HL-60 (cell line): ENCODE results near the gene ANKRD33B.

Experiments
- DNase-seq, 2 experiments: peaks; one replicate each; pipeline ENCODE4 v3.0.0-alpha.2; 2010 to 2020; ENCODE audit warnings: low read depth in 1 of 2, low spot score in 1 of 2
- H3K27ac ChIP-seq: fragments of 250-450 bp; sonication (Bioruptor Pico); replicated peaks from 2 replicates; pipeline ENCODE4 v1.5.1; 2020; ENCODE audit warnings: mild to moderate bottlenecking, moderate library complexity
- H3K27me3 ChIP-seq: fragments of 250-450 bp; sonication (Bioruptor Pico); 2 replicates; pipeline ENCODE4 v1.5.1; 2021; ENCODE audit warnings: mild to moderate bottlenecking, moderate library complexity; ENCODE audit not compliant: insufficient read depth, poor library complexity, severe bottlenecking
- H3K4me3 ChIP-seq: replicated peaks from 2 replicates; pipeline ENCODE4 v1.5.1; 2011; ENCODE audit warnings: mild to moderate bottlenecking, control low read depth, low read length; ENCODE audit not compliant: insufficient read depth
- CTCF ChIP-seq: IDR thresholded peaks from one replicate; pipeline ENCODE4 v1.5.1; 2011; ENCODE audit warnings: low read length, control low read depth, inconsistent platforms; ENCODE audit not compliant: insufficient read depth
- GABPA ChIP-seq: IDR thresholded peaks from 2 replicates; pipeline ENCODE4 v1.6.1; 2012; ENCODE audit warnings: low read depth
- POLR2AphosphoS5 ChIP-seq: IDR thresholded peaks from 2 replicates; pipeline ENCODE4 v1.6.1; 2012; ENCODE audit warnings: low read depth
- REST ChIP-seq: IDR thresholded peaks from 2 replicates; pipeline ENCODE4 v1.6.1; 2012; ENCODE audit warnings: low read depth; ENCODE audit not compliant: insufficient replicate concordance
- SPI1 ChIP-seq: IDR thresholded peaks from 2 replicates; pipeline ENCODE4 v1.6.1; 2012; ENCODE audit warnings: low read depth, mild to moderate bottlenecking, borderline replicate concordance

ANKRD33B gene

GRCh38 chr5:10621832-10622231, 58.0 kb downstream of the ANKRD33B start:
- Histone ChIP-seq H3K4me3 (no peak overlapping the region), H3K27me3 (no peaks in the 10 kb centered on the region), H3K27ac (peak overlapping the region; percentile 83)
- TF ChIP-seq GABPA (no peak), REST (no peak), SPI1 (peak; percentile 83), POLR2AphosphoS5 (peak; percentile 39; the same call in 1 of the 2 replicates)
- peak; percentile 68 to 94 for DNase-seq

- TF ChIP-seq REST: no peak
- TF ChIP-seq POLR2AphosphoS5: no peak
- TF ChIP-seq SPI1: no peak
- no peak for TF ChIP-seq CTCF
- TF ChIP-seq GABPA: no peak
Observed at GRCh38 chr5:10622810-10623209, 58.9 kb downstream of the ANKRD33B start.

GRCh38 chr5:10623305-10623910, 59.5 kb downstream of the ANKRD33B start:
- Histone ChIP-seq H3K27me3 (no peaks in the 10 kb centered on the region), H3K4me3 (no peak overlapping the region), H3K27ac (peak overlapping the region; percentile 83)
- DNase-seq: no peak
- no peak for TF ChIP-seq POLR2AphosphoS5
- TF ChIP-seq REST: no peak
- no peak for TF ChIP-seq CTCF
- no peak for TF ChIP-seq SPI1
- TF ChIP-seq GABPA: no peak

More at GRCh38 chr5:10622810-10623209, 58.9 kb downstream of the ANKRD33B start:
- no peak for DNase-seq
- Histone ChIP-seq H3K27me3 (no peaks in the 10 kb centered on the region), H3K27ac (peak overlapping the region; percentile 83), H3K4me3 (no peak overlapping the region)
